ENCODE measurements around the gene PATL1. TPM values are rescaled to one million over a fixed set of nuclear protein-coding genes. Genes with fewer than 3 reads are reported as not detected.

The PATL1 gene
- total RNA-seq, 2 experiments from 2014 or later, result 51.8 to 55.2 TPM

GRCh38 chr11:59607703-59608454 is 61.0 kb downstream of the PATL1 start:
- Histone ChIP-seq H3K9me3 (ENCODE audit: control insufficient read depth in 1 of 2, insufficient read depth in 1 of 2, low read length in 2 of 2) (no peaks in the 10 kb centered on the region), H3K27ac (ENCODE audit: low read depth in 1 of 2, low read length in 2 of 2) (no peak overlapping the region), H3K4me3 (ENCODE audit: low read length) (no peak overlapping the region), H3K27me3 (ENCODE audit: control insufficient read depth in 1 of 2, insufficient read depth in 2 of 2, low read length in 2 of 2) (no peaks in the 10 kb centered on the region), H3K4me1 (ENCODE audit: insufficient read depth, low read length) (peaks cover 5% of the 10 kb centered on the region), H3K36me3 (ENCODE audit: insufficient read depth, low read length) (peaks cover 79% of the 10 kb centered on the region)
- Mint-ChIP-seq H3K4me3 (no peak overlapping the region), H3K4me1 (ENCODE audit: low read depth) (peaks cover 63% of the 10 kb centered on the region), H3K9me3 (no peaks in the 10 kb centered on the region), H3K27me3 (no peaks in the 10 kb centered on the region), H3K36me3 (ENCODE audit: low read depth) (peaks cover 93% of the 10 kb centered on the region), H3K27ac (no peak overlapping the region)
- ATAC-seq (ENCODE audit: poor library complexity), result no peak
- TF ChIP-seq CTCF (IDR thresholded peaks at IDR 0.05), result no peak
- intact Hi-C loops (cut with DNase I, micrococcal nuclease), result no loop called here
- DNase-seq, result no peak
- ChIA-PET POLR2A (no interaction called here), CTCF (no interaction called here)

DNA sequence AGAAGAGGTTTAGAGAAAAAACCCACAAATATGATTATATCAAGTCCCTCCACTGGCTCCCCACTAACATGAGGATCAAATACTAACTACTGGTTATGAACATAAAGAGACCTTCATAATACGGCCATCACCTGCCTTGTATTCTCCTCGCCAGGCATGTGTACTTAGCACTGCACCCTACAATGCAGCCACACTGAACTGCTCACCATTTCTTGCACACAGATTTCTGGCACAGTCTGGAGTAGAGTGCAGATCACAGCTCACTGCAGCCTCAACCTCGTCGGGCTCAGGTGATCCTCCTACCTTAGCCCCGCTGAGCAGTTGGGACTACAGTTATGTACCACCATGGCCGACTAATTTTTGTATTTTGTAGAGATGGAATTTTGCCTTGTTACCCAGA is 66.4 kb downstream of the PATL1 start:
- POLR2A ChIA-PET, result interaction anchor here (2.0 to 2.7 kb wide), 2 partner anchors 13 kb away, joined by 9 to 11 read pairs; partner anchors contain the start of gene OSBP
- no peaks in the 10 kb centered on the region for H3K9me3 Mint-ChIP-seq
- H3K4me3 ChIP-seq (ENCODE audit: low read length), result no peak overlapping the region
- H3K27ac ChIP-seq (ENCODE audit: low read depth in 1 of 2, low read length in 2 of 2), result no peak overlapping the region
- TF ChIP-seq CTCF (IDR thresholded peaks at IDR 0.05), result no peak
- ATAC-seq (ENCODE audit: poor library complexity) (no peak), DNase-seq (no peak)
- H3K36me3 Mint-ChIP-seq (ENCODE audit: low read depth), result peaks cover 98% of the 10 kb centered on the region
- H3K4me3 Mint-ChIP-seq, result no peak overlapping the region
- peaks cover 97% of the 10 kb centered on the region for H3K36me3 ChIP-seq (ENCODE audit: insufficient read depth, low read length)
- H3K27me3 Mint-ChIP-seq, result no peaks in the 10 kb centered on the region
- intact Hi-C loops (cut with DNase I, micrococcal nuclease), result no loop called here
- H3K4me1 ChIP-seq (ENCODE audit: insufficient read depth, low read length), result no peaks in the 10 kb centered on the region
- no peaks in the 10 kb centered on the region for H3K9me3 ChIP-seq (ENCODE audit: control insufficient read depth in 1 of 2, insufficient read depth in 1 of 2, low read length in 2 of 2)
- CTCF ChIA-PET, result no interaction called here
- peaks cover 24% of the 10 kb centered on the region for H3K4me1 Mint-ChIP-seq (ENCODE audit: low read depth)
- no peak overlapping the region for H3K27ac Mint-ChIP-seq
- no peaks in the 10 kb centered on the region for H3K27me3 ChIP-seq (ENCODE audit: control insufficient read depth in 1 of 2, insufficient read depth in 2 of 2, low read length in 2 of 2)

DNA sequence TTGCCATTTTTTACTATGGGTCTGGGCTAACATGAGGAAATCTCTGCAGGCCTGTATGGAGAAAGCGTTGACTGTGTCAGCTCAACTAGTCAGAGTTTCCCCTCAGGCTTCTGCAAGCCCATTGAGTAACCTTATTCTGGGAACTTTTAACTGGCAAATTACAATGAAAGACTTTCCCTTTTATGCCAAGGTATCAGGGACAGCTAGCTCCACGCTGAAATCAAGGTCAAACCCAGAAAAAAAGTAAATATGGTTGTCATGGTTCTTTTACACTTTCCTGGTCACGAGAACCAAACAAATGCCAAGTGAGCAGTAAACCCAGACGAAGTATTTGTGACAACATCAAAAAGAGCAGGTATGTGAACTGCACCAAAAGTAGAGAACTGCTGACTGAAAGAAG is 67.0 kb downstream of the PATL1 start:
- Mint-ChIP-seq H3K4me1 (ENCODE audit: low read depth) (peaks cover 20% of the 10 kb centered on the region), H3K9me3 (no peaks in the 10 kb centered on the region), H3K27me3 (no peaks in the 10 kb centered on the region), H3K4me3 (no peak overlapping the region), H3K27ac (no peak overlapping the region), H3K36me3 (ENCODE audit: low read depth) (peaks cover 98% of the 10 kb centered on the region)
- ATAC-seq (ENCODE audit: poor library complexity), result no peak
- ChIA-PET POLR2A (interaction anchor here (2.7 kb wide), 1 partner anchor 14 kb away, joined by 11 read pairs; the partner anchor contains the start of gene OSBP), CTCF (no interaction called here)
- no peak overlapping the region for H3K27ac ChIP-seq (ENCODE audit: low read depth in 1 of 2, low read length in 2 of 2)
- peaks cover 95% of the 10 kb centered on the region for H3K36me3 ChIP-seq (ENCODE audit: insufficient read depth, low read length)
- no peaks in the 10 kb centered on the region for H3K4me1 ChIP-seq (ENCODE audit: insufficient read depth, low read length)
- no peak overlapping the region for H3K4me3 ChIP-seq (ENCODE audit: low read length)
- intact Hi-C loops (cut with DNase I, micrococcal nuclease), result no loop called here
- H3K27me3 ChIP-seq (ENCODE audit: control insufficient read depth in 1 of 2, insufficient read depth in 2 of 2, low read length in 2 of 2), result no peaks in the 10 kb centered on the region
- DNase-seq, result no peak
- no peaks in the 10 kb centered on the region for H3K9me3 ChIP-seq (ENCODE audit: control insufficient read depth in 1 of 2, insufficient read depth in 1 of 2, low read length in 2 of 2)
- no peak for TF ChIP-seq CTCF (IDR thresholded peaks at IDR 0.05)
